DMS114 treated with DMSO at 0.1 percent for 48 hours (cell line): ENCODE results near the gene ALS2CL.

Source experiments
- DNase-seq: peaks from one replicate; lab custom pipeline; 2025; ENCODE audit not compliant: unreplicated experiment; lab: John Stamatoyannopoulos, UW

Gene ALS2CL

GRCh38 chr3:46667061-46667621, 26.3 kb downstream of the ALS2CL start:
- no peak for DNase-seq

GRCh38 chr3:46666453-46666845, 27.0 kb downstream of the ALS2CL start:
- DNase-seq = no peak

- no peak for DNase-seq
Observed at GRCh38 chr3:46665763-46666452, 27.6 kb downstream of the ALS2CL start.

GRCh38 chr3:46664971-46665762, 28.3 kb downstream of the ALS2CL start:
- no peak for DNase-seq

DNA sequence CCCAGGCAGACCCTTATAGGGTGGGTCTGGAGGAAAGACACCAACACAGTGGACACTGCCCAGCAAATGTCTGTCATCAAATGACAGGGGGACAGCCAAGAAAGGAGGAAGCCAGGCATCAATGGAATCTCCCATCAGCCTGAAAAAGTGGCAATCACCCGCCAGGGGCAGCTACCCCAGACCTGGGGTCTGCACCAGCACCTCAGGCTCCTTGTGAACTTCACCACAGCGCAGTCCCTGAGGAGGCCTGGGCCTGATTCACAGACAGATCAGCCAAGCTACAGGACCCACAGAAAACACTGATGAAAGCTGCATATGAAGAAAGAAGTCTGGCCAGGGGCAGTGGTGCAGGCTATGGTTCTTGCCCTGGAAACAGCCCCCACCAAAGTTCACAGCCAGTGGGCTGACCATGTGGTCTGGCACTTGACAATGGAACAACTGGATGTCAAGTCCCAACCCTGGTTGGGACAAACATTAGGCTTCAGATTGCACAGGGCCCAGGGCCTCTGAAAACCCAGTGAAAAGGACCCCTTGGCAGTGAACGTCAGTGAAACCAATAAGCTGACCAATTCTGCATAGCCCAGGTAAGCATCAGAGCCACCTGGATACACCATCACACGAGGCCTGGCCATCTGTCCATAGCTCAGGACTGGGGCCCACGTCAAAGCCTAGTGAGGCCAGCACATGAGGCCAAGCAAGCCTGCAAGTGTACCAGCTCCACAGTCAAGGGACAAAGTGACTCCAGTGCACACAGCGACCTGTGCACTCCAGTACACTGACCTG, 29.1 kb downstream of the ALS2CL start:
- no peak for DNase-seq

- DNase-seq = no peak
Observed at GRCh38 chr3:46663591-46664135, 29.8 kb downstream of the ALS2CL start.

GRCh38 chr3:46662771-46663551, 30.5 kb downstream of the ALS2CL start:
- no peak for DNase-seq

DNA sequence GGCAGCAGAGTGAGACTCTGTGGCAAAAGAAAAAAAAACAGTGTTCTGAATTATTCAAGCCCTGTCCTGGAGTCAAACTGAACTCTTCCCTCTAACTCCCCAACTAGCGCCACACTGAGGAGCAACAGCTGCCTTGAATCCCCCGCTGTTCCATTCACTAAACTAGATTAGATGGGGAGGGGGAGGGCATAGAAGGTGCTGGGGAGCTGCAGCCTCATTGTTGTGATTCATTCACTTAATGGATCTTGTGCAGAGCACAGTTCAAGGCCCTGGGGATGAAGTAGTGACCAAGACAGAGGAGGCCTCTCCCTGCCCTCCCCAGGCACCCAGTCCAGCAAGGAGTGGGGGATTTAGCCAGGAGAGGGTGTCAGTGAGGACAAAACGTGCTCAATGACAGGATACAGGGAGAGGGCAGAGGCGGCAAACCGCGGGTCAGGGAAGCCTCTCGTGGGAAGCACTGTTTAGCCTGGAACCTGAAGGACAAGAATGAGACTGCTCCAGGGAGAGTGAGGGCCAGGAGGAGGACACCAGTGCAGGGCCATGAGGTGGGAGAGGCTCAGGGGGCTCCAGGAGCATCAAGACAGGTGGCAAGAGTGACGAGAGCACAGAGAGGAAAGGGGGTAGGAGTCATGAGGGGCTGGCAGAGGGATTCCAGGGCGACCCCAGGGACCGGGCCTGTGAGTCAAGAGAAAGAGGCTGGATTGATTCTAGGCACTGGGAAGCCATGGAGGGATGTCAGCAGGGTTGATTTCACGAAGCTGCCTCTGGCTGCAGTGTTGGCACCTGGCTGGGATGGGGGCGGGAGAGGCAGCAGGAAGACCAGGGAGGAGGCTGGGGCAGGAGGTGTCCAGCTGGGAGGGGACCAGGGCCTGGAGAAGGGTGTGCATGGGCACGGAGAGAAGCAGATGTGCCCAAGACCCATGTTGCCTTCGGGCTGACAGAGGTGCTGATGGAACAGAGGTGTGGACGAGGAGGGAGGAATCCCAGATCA, 31.4 kb downstream of the ALS2CL start:
- DNase-seq = no peak

DNA sequence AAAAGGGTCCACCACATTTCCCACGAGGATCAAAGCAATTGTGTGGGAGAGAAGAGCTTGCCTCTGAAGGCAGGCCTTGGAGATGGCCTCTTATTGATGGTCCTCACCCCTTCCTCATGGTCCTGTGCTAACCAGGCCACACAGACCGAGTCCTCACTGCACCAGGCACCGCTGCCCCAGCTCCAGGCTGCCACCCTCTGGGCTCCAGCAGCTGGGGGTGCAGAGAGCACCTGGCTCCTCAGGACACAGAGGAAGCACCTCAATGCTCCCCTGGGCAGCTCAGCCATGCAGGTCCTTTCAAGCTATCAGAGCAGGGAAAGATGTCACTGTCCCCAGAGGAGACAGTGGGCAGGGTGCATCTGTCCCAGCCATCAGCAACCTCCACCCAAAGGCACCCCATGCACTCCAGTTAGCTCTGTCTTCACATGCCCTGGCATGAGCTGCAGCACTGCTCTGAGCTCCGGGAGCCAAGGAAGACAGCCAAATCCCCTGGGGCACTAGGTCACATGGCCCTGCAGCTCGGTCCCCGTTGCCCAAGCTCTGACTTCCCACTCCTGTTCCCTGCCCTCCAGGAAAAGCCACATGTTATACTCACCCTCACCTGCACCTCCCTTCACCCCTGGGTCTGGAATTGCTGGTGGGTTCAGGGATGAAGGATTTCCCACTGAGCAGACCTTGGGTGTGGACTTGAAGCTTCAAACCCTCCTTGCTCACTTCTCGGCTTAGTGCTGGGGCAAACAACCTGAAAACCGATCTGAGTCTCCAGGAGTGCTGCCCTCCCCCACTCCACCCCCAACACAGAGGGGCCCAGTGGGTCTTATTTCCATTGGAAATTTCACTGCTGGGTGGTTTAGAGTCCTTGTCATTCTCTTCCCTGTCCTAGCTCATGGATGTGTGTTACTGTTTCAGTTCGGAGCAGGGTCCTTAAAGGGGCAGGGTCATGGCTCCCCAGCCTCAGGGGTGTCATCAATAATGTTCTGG, 32.6 kb downstream of the ALS2CL start:
- no peak for DNase-seq

GRCh38 chr3:46660003-46660402, 33.5 kb downstream of the ALS2CL start:
- no peak for DNase-seq

DNA sequence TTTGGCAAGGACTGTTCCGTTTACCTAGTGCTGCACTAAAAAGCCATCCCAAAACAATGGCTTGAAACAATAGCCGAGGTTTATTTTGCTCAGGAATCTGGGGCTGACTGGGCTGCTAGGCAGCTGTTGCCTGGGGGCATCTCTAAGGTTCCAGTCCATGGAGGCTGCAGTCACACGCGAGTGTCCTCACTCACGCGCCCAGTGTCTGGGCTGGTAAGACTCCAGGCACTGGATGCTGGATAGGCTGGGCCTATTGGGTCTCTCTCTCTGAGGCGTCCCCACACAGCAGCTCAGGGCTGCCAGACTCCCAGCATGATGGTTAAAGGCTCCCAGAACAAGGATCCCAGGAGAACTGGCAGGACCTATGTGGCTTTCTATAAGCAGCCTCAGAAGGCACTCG, 34.2 kb downstream of the ALS2CL start:
- DNase-seq = no peak

- DNase-seq = no peak
Observed at GRCh38 chr3:46656778-46657556, 36.5 kb downstream of the ALS2CL start.

- no peak for DNase-seq
Observed at GRCh38 chr3:46655271-46655670, 38.2 kb downstream of the ALS2CL start.

- no peak for DNase-seq
Observed at GRCh38 chr3:46651084-46651483, 42.4 kb downstream of the ALS2CL start.

GRCh38 chr3:46649436-46649835, 44.0 kb downstream of the ALS2CL start:
- DNase-seq = no peak

- no peak for DNase-seq
Observed at GRCh38 chr3:46648096-46648495, 45.4 kb downstream of the ALS2CL start.

DNA sequence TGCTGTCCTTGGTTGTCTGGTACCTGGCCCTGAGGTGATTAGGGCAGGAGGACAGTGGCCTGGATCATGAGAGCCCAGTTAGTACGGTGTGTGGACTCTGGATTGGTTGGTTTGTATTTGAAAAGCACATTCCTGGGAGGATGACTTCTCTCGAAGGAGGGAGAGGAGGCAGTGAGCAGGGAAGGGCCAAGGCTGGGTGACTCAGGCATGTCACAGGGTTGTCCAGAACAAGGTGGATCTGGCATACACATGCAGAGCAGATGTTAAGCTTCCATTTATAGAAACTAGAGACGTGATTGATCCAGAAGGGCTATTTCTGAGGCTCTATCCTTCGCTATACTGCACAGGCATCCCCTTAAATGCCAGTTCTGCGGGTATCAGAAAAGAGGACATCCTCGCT, 46.8 kb downstream of the ALS2CL start:
- DNase-seq = no peak
